ENCODE measurements around the gene SDCCAG8. TPM values are rescaled to one million over a fixed set of nuclear protein-coding genes. Genes with fewer than 3 reads are reported as not detected.

Gene SDCCAG8
- total RNA-seq, 1 experiment from 2014 or later, result 14.0 TPM

- Histone ChIP-seq H3K27ac (ENCODE audit: low read length) (no peak overlapping the region), H3K4me3 (ENCODE audit: low read depth in 2 of 2, low read length in 2 of 2) (no peak overlapping the region), H3K36me3 (ENCODE audit: control insufficient read depth, insufficient read depth, low read length) (no peaks in the 10 kb centered on the region; the same call in 1 of the 2 replicates), H3K9me3 (ENCODE audit: control insufficient read depth, insufficient read depth, low read depth, low read length) (no peaks in the 10 kb centered on the region), H3K4me1 (ENCODE audit: control insufficient read depth, insufficient read depth, low read length) (no peaks in the 10 kb centered on the region), H3K27me3 (ENCODE audit: control insufficient read depth, insufficient read depth, low read length) (no peaks in the 10 kb centered on the region)
- BruUV-seq (replicated peaks), result no TSS peak
- ChIA-PET CTCF (no interaction called here), POLR2A (no interaction called here)
- TF ChIP-seq REST (IDR thresholded peaks at IDR 0.05; ENCODE audit: insufficient read depth in 1 of 2, low read depth in 2 of 2, low read length in 1 of 2), result no peak
- no peak for TF ChIP-seq SIN3A (IDR thresholded peaks at IDR 0.05; ENCODE audit: borderline replicate concordance, insufficient read depth, low read depth, low read length)
- TF ChIP-seq TCF7L2 (IDR thresholded peaks at IDR 0.05; ENCODE audit: low read depth, low read length), result no peak
- no peak for TF ChIP-seq POLR2AphosphoS5 (IDR thresholded peaks at IDR 0.05; ENCODE audit: low read depth, low read length)
- TF ChIP-seq CTCF (IDR thresholded peaks at IDR 0.05), result no peak; the same call in 1 of the 2 replicates
- DNase-seq (ENCODE audit: low read depth, low spot score), result no peak
- intact Hi-C loops (cut with micrococcal nuclease; ENCODE audit: unreplicated experiment), result loop anchor here (2.0 kb wide), 1 partner anchor 928 kb away; no protein-coding TSS in a partner anchor
- ATAC-seq, result no peak
- in situ Hi-C loops (cut with HindIII; ENCODE audit: low pct_unique_long_range_greater_than_20kb, low sequenced_read_pairs), result no loop called here
Measured at GRCh38 chr1:243345205-243345604, 89.4 kb downstream of the SDCCAG8 start.

DNA sequence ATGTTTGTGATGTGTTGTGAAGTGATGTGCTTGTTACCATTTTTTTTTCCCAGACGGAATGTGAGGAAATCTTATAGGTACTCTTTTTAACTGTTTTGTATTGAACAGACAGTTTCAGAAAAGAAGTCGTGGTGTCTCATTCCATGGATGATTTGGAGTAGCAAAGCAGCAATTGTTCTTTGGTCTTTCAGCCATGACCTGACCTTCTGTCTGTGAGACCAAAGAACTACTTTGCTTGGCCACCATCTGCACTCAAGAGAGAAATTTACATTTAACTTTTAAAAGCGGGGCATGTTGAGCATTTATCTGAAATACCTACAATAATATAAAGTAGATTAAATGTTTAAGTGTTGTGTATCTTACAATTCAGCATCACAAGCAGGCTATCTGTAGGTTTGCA lies 90.2 kb downstream of the SDCCAG8 start:
- intact Hi-C loops (cut with micrococcal nuclease; ENCODE audit: unreplicated experiment), result no loop called here
- in situ Hi-C loops (cut with HindIII; ENCODE audit: low pct_unique_long_range_greater_than_20kb, low sequenced_read_pairs), result no loop called here
- no TSS peak for BruUV-seq (replicated peaks)
- POLR2A ChIA-PET, result no interaction called here
- TF ChIP-seq POLR2AphosphoS5 (IDR thresholded peaks at IDR 0.05; ENCODE audit: low read depth, low read length), result no peak
- TF ChIP-seq REST (IDR thresholded peaks at IDR 0.05; ENCODE audit: insufficient read depth in 1 of 2, low read depth in 2 of 2, low read length in 1 of 2), result no peak
- TF ChIP-seq CTCF (IDR thresholded peaks at IDR 0.05), result no peak
- no peak for TF ChIP-seq TCF7L2 (IDR thresholded peaks at IDR 0.05; ENCODE audit: low read depth, low read length)
- TF ChIP-seq SIN3A (IDR thresholded peaks at IDR 0.05; ENCODE audit: borderline replicate concordance, insufficient read depth, low read depth, low read length), result no peak
- H3K4me1 ChIP-seq (ENCODE audit: control insufficient read depth, insufficient read depth, low read length), result no peaks in the 10 kb centered on the region
- CTCF ChIA-PET, result no interaction called here
- no peaks in the 10 kb centered on the region; the same call in 1 of the 2 replicates for H3K36me3 ChIP-seq (ENCODE audit: control insufficient read depth, insufficient read depth, low read length)
- DNase-seq (ENCODE audit: low read depth, low spot score) (no peak), ATAC-seq (no peak)
- no peaks in the 10 kb centered on the region for H3K9me3 ChIP-seq (ENCODE audit: control insufficient read depth, insufficient read depth, low read depth, low read length)
- H3K4me3 ChIP-seq (ENCODE audit: low read depth in 2 of 2, low read length in 2 of 2), result no peak overlapping the region
- H3K27ac ChIP-seq (ENCODE audit: low read length), result no peak overlapping the region
- H3K27me3 ChIP-seq (ENCODE audit: control insufficient read depth, insufficient read depth, low read length), result no peaks in the 10 kb centered on the region
